ENCODE results near the gene ATP6V0E1.

Gene ATP6V0E1

DNA sequence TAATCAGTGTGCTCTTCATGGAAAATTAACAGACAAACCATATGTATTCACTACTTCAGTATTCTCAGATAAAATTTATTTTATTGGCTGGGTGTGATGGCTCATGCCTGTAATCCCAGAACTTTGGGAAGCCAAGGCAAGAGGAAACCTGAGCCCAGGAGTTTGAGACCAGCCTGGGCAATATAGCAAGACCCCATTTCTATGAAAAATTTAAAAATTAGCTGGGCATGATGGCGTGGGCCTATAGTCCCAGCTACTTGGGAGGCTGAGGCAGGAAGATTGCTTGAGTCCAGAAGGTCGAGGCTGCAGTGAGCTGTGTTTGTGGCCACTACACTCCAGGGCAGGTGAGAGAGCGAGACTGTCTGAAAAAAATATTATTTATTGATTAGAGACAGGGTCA is 49.2 kb downstream of the ATP6V0E1 start:
- Histone ChIP-seq H3K23ac (ENCODE audit: low read length) (no peak overlapping the region), H4K91ac (ENCODE audit: low read depth, low read length) (no peak overlapping the region), H3K27ac (ENCODE audit: low read depth, low read length) (no peak overlapping the region), H4K12ac (ENCODE audit: low read depth, low read length) (no peak overlapping the region), H2BK12ac (ENCODE audit: low read length) (no peak overlapping the region), H2BK120ac (ENCODE audit: insufficient read depth, low read length, poor library complexity) (no peak overlapping the region), H3K36me3 (ENCODE audit: control insufficient read depth in 1 of 2, insufficient read depth in 2 of 2, low read length in 2 of 2) (peaks cover 1 to 4% of the 10 kb centered on the region in 2 experiments), H3K4me3 (ENCODE audit: low read depth, low read length) (no peak overlapping the region), H3K79me1 (ENCODE audit: low read length) (no peaks in the 10 kb centered on the region), H2AK5ac (ENCODE audit: low read length) (no peak overlapping the region), H2BK5ac (ENCODE audit: low read depth, low read length, poor library complexity) (no peak overlapping the region), H4K8ac (ENCODE audit: low read depth, low read length) (no peak overlapping the region), H3K4ac (ENCODE audit: low read depth, low read length) (no peak overlapping the region), H3K27me3 (ENCODE audit: insufficient read depth, low read length) (no peaks in the 10 kb centered on the region), H3K4me2 (ENCODE audit: low read length) (no peak overlapping the region), H3K14ac (ENCODE audit: low read length) (no peak overlapping the region), H2AFZ (ENCODE audit: insufficient read depth, low read length, poor library complexity) (no peak overlapping the region), H3K79me2 (ENCODE audit: control insufficient read depth, insufficient read depth, low read length, poor library complexity) (peaks cover 2% of the 10 kb centered on the region), H3K9me3 (ENCODE audit: insufficient read depth, low read depth, low read length) (no peaks in the 10 kb centered on the region), H3K18ac (ENCODE audit: low read length) (no peak overlapping the region), H3K4me1 (ENCODE audit: control insufficient read depth in 1 of 2, insufficient read depth in 2 of 2, low read length in 2 of 2) (peaks cover 8 to 9% of the 10 kb centered on the region in 2 experiments), H3K9ac (ENCODE audit: low read length) (no peak overlapping the region)
- no CpG with 5 or more reads among the region's 3 CpGs for WGBS (ENCODE audit: extremely low coverage, insufficient coverage, insufficient read length)
- no peak for DNase-seq

DNA sequence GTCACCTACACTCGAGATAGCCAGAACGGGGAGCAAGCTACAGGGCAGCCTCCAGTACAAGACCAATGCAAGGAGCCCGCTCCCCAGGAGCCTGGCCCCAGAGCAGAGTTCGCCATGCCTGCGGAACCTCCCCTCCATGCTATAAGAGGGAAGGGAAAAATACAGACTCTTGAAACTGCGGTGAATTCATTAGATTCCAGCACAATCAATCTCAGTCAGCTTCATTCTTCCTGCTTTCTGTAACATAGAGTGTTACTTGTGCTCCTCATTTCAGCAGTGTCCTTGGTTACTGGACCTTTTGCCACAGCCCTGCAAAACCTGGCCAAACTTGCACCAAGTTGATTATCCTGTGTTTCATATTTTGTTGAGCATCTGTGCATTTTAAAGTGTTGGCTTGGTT is 50.4 kb downstream of the ATP6V0E1 start:
- Histone ChIP-seq H3K4me3 (ENCODE audit: low read depth, low read length) (no peak overlapping the region), H2BK120ac (ENCODE audit: insufficient read depth, low read length, poor library complexity) (no peak overlapping the region), H2AFZ (ENCODE audit: insufficient read depth, low read length, poor library complexity) (no peak overlapping the region), H3K27ac (ENCODE audit: low read depth, low read length) (no peak overlapping the region), H3K4ac (ENCODE audit: low read depth, low read length) (no peak overlapping the region), H2BK12ac (ENCODE audit: low read length) (no peak overlapping the region), H3K4me1 (ENCODE audit: control insufficient read depth in 1 of 2, insufficient read depth in 2 of 2, low read length in 2 of 2) (peaks cover 4 to 6% of the 10 kb centered on the region in 2 experiments), H3K27me3 (ENCODE audit: insufficient read depth, low read length) (no peaks in the 10 kb centered on the region), H3K14ac (ENCODE audit: low read length) (no peak overlapping the region), H3K18ac (ENCODE audit: low read length) (no peak overlapping the region), H4K91ac (ENCODE audit: low read depth, low read length) (no peak overlapping the region), H2BK5ac (ENCODE audit: low read depth, low read length, poor library complexity) (no peak overlapping the region), H3K4me2 (ENCODE audit: low read length) (no peak overlapping the region), H2AK5ac (ENCODE audit: low read length) (no peak overlapping the region), H3K9ac (ENCODE audit: low read length) (no peak overlapping the region), H3K23ac (ENCODE audit: low read length) (no peak overlapping the region), H3K9me3 (ENCODE audit: insufficient read depth, low read depth, low read length) (no peaks in the 10 kb centered on the region), H4K12ac (ENCODE audit: low read depth, low read length) (no peak overlapping the region), H3K79me2 (ENCODE audit: control insufficient read depth, insufficient read depth, low read length, poor library complexity) (peaks cover 2% of the 10 kb centered on the region), H4K8ac (ENCODE audit: low read depth, low read length) (no peak overlapping the region), H3K36me3 (ENCODE audit: control insufficient read depth in 1 of 2, insufficient read depth in 2 of 2, low read length in 2 of 2) (peaks cover 1 to 4% of the 10 kb centered on the region in 2 experiments), H3K79me1 (ENCODE audit: low read length) (no peaks in the 10 kb centered on the region)
- no CpG with 5 or more reads among the region's 6 CpGs for WGBS (ENCODE audit: extremely low coverage, insufficient coverage, insufficient read length)
- no peak for DNase-seq

DNA sequence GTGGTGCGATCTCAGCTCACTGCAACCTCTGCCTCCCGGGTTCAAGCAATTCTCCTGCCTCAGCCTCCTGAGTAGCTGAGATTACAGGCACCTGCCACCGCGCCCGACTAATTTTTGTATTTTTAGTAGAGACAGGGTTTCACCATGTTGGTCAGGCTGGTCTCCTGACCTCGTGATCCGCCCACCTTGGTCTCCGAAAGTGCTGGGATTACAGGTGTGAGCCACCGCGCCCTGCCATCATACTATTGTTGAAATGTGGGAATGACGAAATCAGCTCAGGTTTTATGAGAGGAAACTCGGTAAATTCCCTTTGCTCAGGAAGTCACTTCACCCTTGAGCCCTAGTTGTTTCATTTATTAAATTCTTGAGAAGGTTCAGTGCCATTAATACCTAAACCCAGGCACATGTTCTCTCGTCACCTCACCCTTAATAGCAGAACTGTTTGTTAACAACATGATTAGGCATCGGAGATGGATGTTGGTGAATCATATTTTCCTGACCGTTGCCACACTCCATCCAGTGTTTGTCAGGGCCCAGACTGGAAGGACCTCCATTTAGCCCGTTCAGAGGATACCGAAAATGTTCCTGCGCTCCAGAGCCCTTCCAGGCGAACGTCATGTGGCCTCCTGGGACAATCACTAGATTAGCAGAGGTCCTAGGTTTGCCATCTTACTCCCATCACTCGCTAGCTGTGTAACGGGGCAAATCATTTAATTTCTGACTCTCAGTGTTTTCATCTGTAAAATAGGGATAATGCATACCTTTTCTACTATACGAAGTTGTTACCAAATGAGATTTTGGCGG is 52.5 kb downstream of the ATP6V0E1 start:
- H2AK5ac ChIP-seq (ENCODE audit: low read length), result no peak overlapping the region
- H3K36me3 ChIP-seq (ENCODE audit: control insufficient read depth in 1 of 2, insufficient read depth in 2 of 2, low read length in 2 of 2), result peaks cover 0 to 4% of the 10 kb centered on the region in 2 experiments
- no peak overlapping the region for H3K27ac ChIP-seq (ENCODE audit: low read depth, low read length)
- H3K14ac ChIP-seq (ENCODE audit: low read length), result no peak overlapping the region
- H3K79me1 ChIP-seq (ENCODE audit: low read length), result no peaks in the 10 kb centered on the region
- no peak overlapping the region for H4K12ac ChIP-seq (ENCODE audit: low read depth, low read length)
- WGBS (ENCODE audit: extremely low coverage, insufficient coverage, insufficient read length), result no CpG with 5 or more reads among the region's 24 CpGs
- H4K8ac ChIP-seq (ENCODE audit: low read depth, low read length), result no peak overlapping the region
- H3K23ac ChIP-seq (ENCODE audit: low read length), result no peak overlapping the region
- H4K91ac ChIP-seq (ENCODE audit: low read depth, low read length), result no peak overlapping the region
- no peaks in the 10 kb centered on the region for H3K4me1 ChIP-seq (ENCODE audit: control insufficient read depth in 1 of 2, insufficient read depth in 2 of 2, low read length in 2 of 2)
- no peak overlapping the region for H3K4me3 ChIP-seq (ENCODE audit: low read depth, low read length)
- H3K4me2 ChIP-seq (ENCODE audit: low read length), result no peak overlapping the region
- no peak overlapping the region for H3K9ac ChIP-seq (ENCODE audit: low read length)
- H3K9me3 ChIP-seq (ENCODE audit: insufficient read depth, low read depth, low read length), result peaks cover 2% of the 10 kb centered on the region
- H2AFZ ChIP-seq (ENCODE audit: insufficient read depth, low read length, poor library complexity), result no peak overlapping the region
- no peak overlapping the region for H2BK5ac ChIP-seq (ENCODE audit: low read depth, low read length, poor library complexity)
- no peak overlapping the region for H2BK12ac ChIP-seq (ENCODE audit: low read length)
- no peak overlapping the region for H3K4ac ChIP-seq (ENCODE audit: low read depth, low read length)
- H3K18ac ChIP-seq (ENCODE audit: low read length), result no peak overlapping the region
- no peak for DNase-seq
- H2BK120ac ChIP-seq (ENCODE audit: insufficient read depth, low read length, poor library complexity), result no peak overlapping the region
- H3K27me3 ChIP-seq (ENCODE audit: insufficient read depth, low read length), result no peaks in the 10 kb centered on the region
- no peaks in the 10 kb centered on the region for H3K79me2 ChIP-seq (ENCODE audit: control insufficient read depth, insufficient read depth, low read length, poor library complexity)

DNA sequence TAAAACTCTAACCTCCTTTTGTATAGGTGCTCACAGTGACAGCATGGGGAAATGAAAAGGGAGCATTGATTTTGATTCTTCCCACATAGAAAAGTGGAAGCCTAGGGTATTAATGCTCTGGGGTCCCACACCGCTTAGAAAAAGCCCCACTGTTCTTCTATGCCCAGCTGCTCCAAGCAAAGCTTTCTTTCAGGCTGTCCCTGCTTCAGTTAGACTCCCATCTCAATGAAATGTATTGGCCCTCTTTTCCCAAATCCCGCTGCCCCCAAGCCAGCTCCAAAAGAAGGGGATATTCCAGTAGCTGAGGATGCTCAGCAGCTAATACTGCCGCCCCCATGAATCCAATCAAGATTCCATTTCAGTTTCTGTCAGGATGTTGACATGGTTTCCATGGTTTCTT is 55.6 kb downstream of the ATP6V0E1 start:
- Histone ChIP-seq H2BK120ac (ENCODE audit: insufficient read depth, low read length, poor library complexity) (no peak overlapping the region), H3K4ac (ENCODE audit: low read depth, low read length) (no peak overlapping the region), H4K8ac (ENCODE audit: low read depth, low read length) (no peak overlapping the region), H3K36me3 (ENCODE audit: control insufficient read depth in 1 of 2, insufficient read depth in 2 of 2, low read length in 2 of 2) (peaks cover 0 to 4% of the 10 kb centered on the region in 2 experiments), H3K9ac (ENCODE audit: low read length) (no peak overlapping the region), H3K9me3 (ENCODE audit: insufficient read depth, low read depth, low read length) (peaks cover 2% of the 10 kb centered on the region), H3K4me1 (ENCODE audit: control insufficient read depth in 1 of 2, insufficient read depth in 2 of 2, low read length in 2 of 2) (peaks cover 0 to 2% of the 10 kb centered on the region in 2 experiments), H3K27me3 (ENCODE audit: insufficient read depth, low read length) (no peaks in the 10 kb centered on the region), H4K91ac (ENCODE audit: low read depth, low read length) (no peak overlapping the region), H3K27ac (ENCODE audit: low read depth, low read length) (no peak overlapping the region), H2BK12ac (ENCODE audit: low read length) (no peak overlapping the region), H4K12ac (ENCODE audit: low read depth, low read length) (no peak overlapping the region), H3K79me1 (ENCODE audit: low read length) (no peaks in the 10 kb centered on the region), H3K18ac (ENCODE audit: low read length) (no peak overlapping the region), H2AK5ac (ENCODE audit: low read length) (no peak overlapping the region), H3K14ac (ENCODE audit: low read length) (no peak overlapping the region), H3K4me2 (ENCODE audit: low read length) (no peak overlapping the region), H3K79me2 (ENCODE audit: control insufficient read depth, insufficient read depth, low read length, poor library complexity) (no peaks in the 10 kb centered on the region), H3K4me3 (ENCODE audit: low read depth, low read length) (no peak overlapping the region), H3K23ac (ENCODE audit: low read length) (no peak overlapping the region), H2AFZ (ENCODE audit: insufficient read depth, low read length, poor library complexity) (no peak overlapping the region), H2BK5ac (ENCODE audit: low read depth, low read length, poor library complexity) (no peak overlapping the region)
- no peak for DNase-seq
- no CpG with 5 or more reads among the region's 3 CpGs for WGBS (ENCODE audit: extremely low coverage, insufficient coverage, insufficient read length)

Measured in trophoblast cell (in vitro differentiated cells and primary cell).